ENCODE measurements around the gene ZFP1. TPM values are rescaled to one million over a fixed set of nuclear protein-coding genes. Genes with fewer than 3 reads are reported as not detected.

The ZFP1 gene
- polyA plus RNA-seq, 2 of the 4 experiments (the other 2 are of a cell fraction): 14.4 to 16.1 TPM

GRCh38 chr16:75130150-75130771 lies 18.1 kb upstream of the ZFP1 start:
- Histone ChIP-seq H3K27ac (no peak overlapping the region), H3K4me2 (no peak overlapping the region), H3K9me3 (no peaks in the 10 kb centered on the region), H3K4me1 (no peaks in the 10 kb centered on the region), H3K4me3 (no peak overlapping the region)
- CTCF ChIA-PET: interaction anchor here (0.5 to 1.5 kb wide), 12 partner anchors 9 to 420 kb away, joined by 3 to 7 read pairs (median 3); partner anchors contain the start of gene ZNRF1
- no peak for FAIRE-seq
- ATAC-seq: peak; percentile 72 to 73; a peak in 4 of 6 replicates
- 81% methylated on average over 9 of the region's 9 CpGs for WGBS (ENCODE audit: missing lambda C conversion rate)
- DNase-seq (ENCODE audit: low read depth in 1 of 2, low spot score in 1 of 2): no peak
- TF ChIP-seq CTCF (IDR thresholded peaks at IDR 0.05): peak; percentile 22; the same call in 1 of the 3 replicates
- TF ChIP-seq RAD21 (conservative IDR thresholded peaks at IDR 0.05 in 1 of 2, IDR thresholded peaks at IDR 0.05 in 1 of 2): peak; percentile 40 to 61; a peak in 4 of 5 replicates
- TF ChIP-seq BHLHE40 (IDR thresholded peaks at IDR 0.05; ENCODE audit: low read depth, low read length): no peak
- TF ChIP-seq SREBF2 (IDR thresholded peaks at IDR 0.05): no peak
- no peak for TF ChIP-seq HES2 (IDR thresholded peaks at IDR 0.05)
- no peak for TF ChIP-seq CBX2 (IDR thresholded peaks at IDR 0.05; ENCODE audit: borderline replicate concordance, low read depth)
- TF ChIP-seq SMC3 (IDR thresholded peaks at IDR 0.05): no peak
- TF ChIP-seq NPAS2 (CRISPR knock-in tag; IDR thresholded peaks at IDR 0.05; ENCODE audit: borderline replicate concordance): no peak
- POLR2A ChIA-PET: no interaction called here

GRCh38 chr16:75131081-75131480 lies 17.2 kb upstream of the ZFP1 start:
- DNase-seq (ENCODE audit: low read depth in 1 of 2, low spot score in 1 of 2) (no peak), ATAC-seq (no peak), FAIRE-seq (no peak)
- POLR2A ChIA-PET: no interaction called here
- Histone ChIP-seq H3K4me2 (no peak overlapping the region), H3K4me1 (no peaks in the 10 kb centered on the region), H3K4me3 (no peak overlapping the region), H3K27ac (no peak overlapping the region), H3K9me3 (no peaks in the 10 kb centered on the region)
- no peak for TF ChIP-seq RNF2 (IDR thresholded peaks at IDR 0.05; ENCODE audit: borderline replicate concordance, low read depth)
- TF ChIP-seq HES2 (IDR thresholded peaks at IDR 0.05): no peak
- no peak for TF ChIP-seq GATA3 (IDR thresholded peaks at IDR 0.05; ENCODE audit: borderline replicate concordance)
- TF ChIP-seq RAD21 (conservative IDR thresholded peaks at IDR 0.05 in 1 of 2, IDR thresholded peaks at IDR 0.05 in 1 of 2): no peak
- no peak for TF ChIP-seq FOSB (CRISPR knock-in tag; IDR thresholded peaks at IDR 0.05)
- no peak for TF ChIP-seq JUNB (IDR thresholded peaks at IDR 0.05)
- no peak for TF ChIP-seq HDAC2 (IDR thresholded peaks at IDR 0.05)
- no peak for TF ChIP-seq ZSCAN20 (CRISPR knock-in tag; IDR thresholded peaks at IDR 0.05)
- TF ChIP-seq MAZ (IDR thresholded peaks at IDR 0.05; ENCODE audit: borderline replicate concordance, low read depth, low read length): no peak
- no peak for TF ChIP-seq ZNF302 (CRISPR knock-in tag; IDR thresholded peaks at IDR 0.05)
- no peak for TF ChIP-seq TP53 (CRISPR knock-in tag; IDR thresholded peaks at IDR 0.05)
- TF ChIP-seq SMC3 (IDR thresholded peaks at IDR 0.05): no peak
- TF ChIP-seq ZFP36 (IDR thresholded peaks at IDR 0.05; ENCODE audit: borderline replicate concordance, partially characterized antibody): no peak
- TF ChIP-seq NFE2L2 (conservative IDR thresholded peaks at IDR 0.05; ENCODE audit: low read length): no peak
- TF ChIP-seq CHD4 (IDR thresholded peaks at IDR 0.05; ENCODE audit: borderline replicate concordance): no peak
- no peak for TF ChIP-seq KDM5A (IDR thresholded peaks at IDR 0.05)
- 60% methylated on average over 7 of the region's 7 CpGs for WGBS (ENCODE audit: missing lambda C conversion rate)
- CTCF ChIA-PET: interaction anchor here (0.5 to 1.5 kb wide), 10 partner anchors 9 to 421 kb away, joined by 3 to 7 read pairs (median 3); partner anchors contain the start of gene ZNRF1

- POLR2A ChIA-PET: no interaction called here
- no peak for FAIRE-seq
- DNase-seq (ENCODE audit: low read depth in 1 of 2, low spot score in 1 of 2): no peak
- Histone ChIP-seq H3K4me2 (no peak overlapping the region), H3K27ac (no peak overlapping the region), H3K9me3 (0 out of 3 replicates have a peak, but pooled peaks cover 2% of the 10 kb centered on the region), H3K4me3 (no peak overlapping the region), H3K4me1 (no peaks in the 10 kb centered on the region)
- WGBS (ENCODE audit: missing lambda C conversion rate): 73% methylated on average over 8 of the region's 8 CpGs
- CTCF ChIA-PET: interaction anchor here (1.2 kb wide), 1 partner anchor 140 kb away, joined by 3 read pairs; the partner anchor contains the start of gene ZNRF1
- TF ChIP-seq BCL3 (IDR thresholded peaks at IDR 0.05): no peak
- no peak for TF ChIP-seq ELK1 (IDR thresholded peaks at IDR 0.05; ENCODE audit: low read depth, low read length)
- no peak for TF ChIP-seq HEYL (CRISPR knock-in tag; IDR thresholded peaks at IDR 0.05)
- no peak for TF ChIP-seq CBX8 (IDR thresholded peaks at IDR 0.05)
- TF ChIP-seq EP300 (IDR thresholded peaks at IDR 0.05): no peak
- TF ChIP-seq MAFK (IDR thresholded peaks at IDR 0.05; ENCODE audit: partially characterized antibody): no peak
- TF ChIP-seq ZFP36 (IDR thresholded peaks at IDR 0.05; ENCODE audit: borderline replicate concordance, partially characterized antibody): no peak
- TF ChIP-seq HDAC2 (IDR thresholded peaks at IDR 0.05): no peak
- TF ChIP-seq MAZ (IDR thresholded peaks at IDR 0.05; ENCODE audit: borderline replicate concordance, low read depth, low read length): no peak
- no peak for TF ChIP-seq EHMT2 (IDR thresholded peaks at IDR 0.05; ENCODE audit: low read depth)
- no peak for TF ChIP-seq POLR2AphosphoS2 (conservative IDR thresholded peaks at IDR 0.05; ENCODE audit: low read length)
- TF ChIP-seq ESRRA (IDR thresholded peaks at IDR 0.05; ENCODE audit: borderline replicate concordance, low read length): no peak
- ATAC-seq: no peak
Observed at GRCh38 chr16:75138233-75138632, 10.1 kb upstream of the ZFP1 start.

All from A549 (cell line).